Activated naive CD8-positive, alpha-beta T cell treated with anti-CD3 and anti-CD28 coated beads for 36 hours (primary cell): ENCODE data around the gene EML2. TPM values are rescaled to one million over a fixed set of nuclear protein-coding genes. Genes with fewer than 3 reads are reported as not detected.

Experiments
- DNase-seq: peaks from one replicate; pipeline ENCODE4 v3.0.0; 2021
- H3K27ac Mint-ChIP-seq: one replicate; pipeline ENCODE4 v1.8.0; 2022; ENCODE audit warnings: mild to moderate bottlenecking, moderate library complexity, mixed read lengths
- H3K27me3 Mint-ChIP-seq: one replicate; pipeline ENCODE4 v1.8.0; 2022; ENCODE audit warnings: mild to moderate bottlenecking, mixed read lengths
- H3K36me3 Mint-ChIP-seq: one replicate; pipeline ENCODE4 v1.8.0; 2021; ENCODE audit warnings: mild to moderate bottlenecking, mixed read lengths
- H3K4me1 Mint-ChIP-seq: one replicate; pipeline ENCODE4 v1.8.0; 2021; ENCODE audit warnings: mixed read lengths
- H3K4me3 Mint-ChIP-seq: one replicate; pipeline ENCODE4 v1.8.0; 2022; ENCODE audit warnings: mild to moderate bottlenecking, moderate library complexity, mixed read lengths
- H3K9me3 Mint-ChIP-seq: one replicate; pipeline ENCODE4 v1.8.0; 2022; ENCODE audit warnings: mixed read lengths
- total RNA-seq, 2 experiments: library from RNA; stranded (reverse); gene quantifications; one replicate each; pipeline ENCODE4 v1.2.3, GENCODE V29; 2021

Gene EML2
- total RNA-seq, 2 experiments from 2014 or later, result 94.4 to 98.8 TPM

DNA sequence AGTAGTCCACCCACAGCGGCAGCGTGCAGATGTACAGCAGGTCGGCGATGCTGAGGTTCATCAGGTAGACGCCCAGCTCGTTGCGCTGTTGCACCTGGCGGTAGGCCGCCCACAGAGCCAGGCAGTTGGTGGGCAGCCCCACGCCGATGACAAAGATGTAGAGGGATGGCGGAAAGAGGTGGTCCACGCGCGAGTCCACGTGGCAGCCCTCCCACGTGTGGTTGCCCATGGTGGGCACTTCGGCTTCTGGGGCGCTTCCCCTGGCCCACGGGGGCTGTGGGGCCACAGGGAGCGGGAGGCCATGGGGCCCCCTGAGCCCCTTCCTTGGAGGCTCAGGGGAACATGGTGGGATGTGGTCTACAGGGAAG lies 47.6 kb downstream of the EML2 start:
- H3K36me3 Mint-ChIP-seq, result no peaks in the 10 kb centered on the region
- H3K27me3 Mint-ChIP-seq, result peaks cover 53% of the 10 kb centered on the region
- peaks cover 7% of the 10 kb centered on the region for H3K4me1 Mint-ChIP-seq
- H3K9me3 Mint-ChIP-seq, result no peaks in the 10 kb centered on the region
- DNase-seq, result no peak
- no peak overlapping the region for H3K4me3 Mint-ChIP-seq
- no peak overlapping the region for H3K27ac Mint-ChIP-seq

DNA sequence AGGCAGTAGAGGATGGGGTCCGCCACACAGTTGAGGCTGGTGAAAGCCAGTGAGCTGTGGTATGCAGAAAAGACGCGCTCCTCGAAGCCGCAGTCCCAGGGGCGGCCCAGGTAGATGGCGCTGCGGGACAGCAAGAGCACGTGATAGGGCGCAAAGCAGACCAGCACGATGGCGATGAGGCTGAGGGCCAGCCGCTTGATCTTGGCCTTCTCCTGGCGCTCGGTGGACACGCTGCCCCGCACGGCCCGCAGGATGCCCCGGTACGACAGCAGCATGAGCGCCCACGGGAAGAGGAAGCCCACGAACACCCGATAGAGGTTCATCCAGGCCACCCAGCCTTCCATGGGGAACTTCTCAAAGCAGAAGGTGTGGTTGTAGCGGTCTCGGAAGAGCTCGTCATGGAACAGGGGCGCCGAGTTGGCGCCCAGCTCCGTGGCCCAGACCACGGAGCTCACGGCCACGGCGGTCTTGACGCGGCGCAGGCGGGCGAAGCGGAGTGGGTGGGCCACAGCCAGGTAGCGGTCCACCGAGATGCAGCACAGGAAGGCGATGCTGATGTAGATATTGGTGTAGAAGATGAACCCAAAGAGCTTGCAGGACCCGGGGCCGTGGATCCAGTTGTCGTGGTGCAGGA lies 48.1 kb downstream of the EML2 start:
- Mint-ChIP-seq H3K36me3 (no peaks in the 10 kb centered on the region), H3K4me1 (peaks cover 7% of the 10 kb centered on the region), H3K4me3 (no peak overlapping the region), H3K9me3 (no peaks in the 10 kb centered on the region), H3K27ac (no peak overlapping the region), H3K27me3 (peaks cover 48% of the 10 kb centered on the region)
- peak; percentile 56 for DNase-seq

DNA sequence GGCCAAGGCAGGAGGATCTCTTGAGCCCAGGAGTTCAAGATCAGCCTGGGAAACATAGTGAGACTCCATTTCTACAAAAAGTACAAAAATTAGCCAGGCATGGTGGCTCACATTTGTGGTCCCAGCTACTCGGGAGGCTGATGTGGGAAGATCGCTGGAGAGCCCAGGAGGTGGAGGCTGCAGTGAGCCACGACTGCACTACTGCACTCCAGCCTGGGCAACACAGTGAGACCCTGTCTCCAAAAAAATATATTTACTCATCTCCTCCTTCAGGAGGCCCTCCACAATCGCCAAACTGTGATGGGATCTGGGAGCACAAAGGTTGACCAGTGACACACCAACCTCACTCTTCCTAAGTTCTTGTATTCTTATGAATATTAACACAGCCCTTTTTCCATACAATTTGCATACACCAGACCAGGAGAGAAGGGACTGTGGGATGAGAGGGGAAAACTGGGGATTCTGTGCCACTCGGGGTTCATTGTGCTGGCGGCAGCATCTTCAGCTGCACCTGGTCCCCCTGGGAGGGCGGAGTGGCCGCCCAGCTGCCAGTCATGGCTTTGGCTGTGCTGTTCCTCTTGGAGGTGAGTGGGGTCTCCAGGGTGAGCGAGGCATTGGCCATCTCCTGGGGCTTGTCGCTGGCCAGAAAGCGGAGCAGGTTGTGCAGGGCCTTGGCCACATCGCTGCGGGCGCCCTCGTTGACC lies 48.7 kb downstream of the EML2 start:
- no peak for DNase-seq
- Mint-ChIP-seq H3K27me3 (peaks cover 41% of the 10 kb centered on the region), H3K4me1 (peaks cover 7% of the 10 kb centered on the region), H3K9me3 (no peaks in the 10 kb centered on the region), H3K4me3 (no peak overlapping the region), H3K36me3 (no peaks in the 10 kb centered on the region), H3K27ac (no peak overlapping the region)

DNA sequence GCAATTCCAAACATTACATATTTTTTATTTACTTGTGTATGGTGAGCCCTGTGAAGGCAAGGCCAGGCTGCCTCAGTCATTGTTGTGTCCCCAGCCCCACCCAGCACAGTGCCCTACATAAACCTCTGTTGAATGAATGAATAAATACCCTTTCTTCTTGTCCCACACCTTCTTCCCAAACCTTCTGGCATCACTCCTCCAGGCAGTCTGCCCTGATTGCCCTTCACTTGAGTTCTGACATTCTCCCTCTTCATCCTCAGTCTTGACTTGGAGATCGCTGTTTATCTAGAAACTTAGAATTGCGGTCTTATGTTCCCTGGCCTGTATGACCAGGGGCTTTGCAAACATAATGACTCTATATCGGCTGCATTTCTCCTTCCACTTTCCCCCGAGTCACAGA lies 49.4 kb downstream of the EML2 start:
- H3K9me3 Mint-ChIP-seq, result no peaks in the 10 kb centered on the region
- peaks cover 40% of the 10 kb centered on the region for H3K27me3 Mint-ChIP-seq
- no peak overlapping the region for H3K27ac Mint-ChIP-seq
- DNase-seq, result no peak
- peaks cover 7% of the 10 kb centered on the region for H3K4me1 Mint-ChIP-seq
- H3K36me3 Mint-ChIP-seq, result no peaks in the 10 kb centered on the region
- no peak overlapping the region for H3K4me3 Mint-ChIP-seq

DNA sequence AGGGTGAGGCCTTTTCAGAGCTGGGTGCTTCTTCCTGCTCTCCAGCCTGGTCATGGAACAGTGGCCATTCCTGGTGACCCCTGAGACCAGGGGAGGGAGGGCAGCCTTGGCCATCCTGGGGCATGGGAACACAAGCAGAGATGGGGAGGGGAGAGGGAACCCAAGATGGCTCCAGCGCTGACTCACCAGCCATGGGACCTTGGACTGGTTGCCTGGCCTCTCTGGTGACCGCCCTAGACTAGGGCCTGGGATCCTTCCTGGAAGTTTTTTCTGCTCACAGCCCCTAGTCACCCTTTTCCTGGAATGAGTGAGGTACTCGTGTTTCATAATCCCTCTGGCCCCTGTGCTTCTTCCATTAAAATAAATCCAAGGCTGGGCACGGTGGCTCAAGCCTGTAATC lies 51.3 kb downstream of the EML2 start:
- Mint-ChIP-seq H3K27ac (no peak overlapping the region), H3K36me3 (peaks cover 11% of the 10 kb centered on the region), H3K9me3 (no peaks in the 10 kb centered on the region), H3K4me3 (no peak overlapping the region), H3K4me1 (peaks cover 9% of the 10 kb centered on the region), H3K27me3 (peaks cover 40% of the 10 kb centered on the region)
- no peak for DNase-seq

DNA sequence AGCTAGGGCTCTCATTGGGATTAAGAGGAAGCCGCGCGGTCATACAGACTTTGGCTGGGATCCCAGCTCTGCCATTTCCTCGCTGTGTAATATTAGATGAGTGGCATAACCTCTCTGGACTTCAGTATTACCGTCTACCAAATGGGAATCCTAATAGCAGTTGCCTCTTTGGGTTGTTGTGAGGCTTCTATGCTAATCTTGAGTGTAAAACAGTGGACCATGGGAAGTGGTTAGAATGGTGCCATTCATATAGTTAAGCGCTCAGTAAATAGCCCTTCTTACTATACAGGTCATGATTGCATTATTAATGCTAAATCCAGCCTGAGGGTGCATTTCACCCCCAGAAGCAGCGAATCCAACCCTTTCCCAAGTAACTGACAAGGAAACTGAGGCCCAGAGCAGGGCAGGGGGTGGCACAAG lies 54.0 kb downstream of the EML2 start:
- H3K4me1 Mint-ChIP-seq, result peaks cover 7% of the 10 kb centered on the region
- H3K27me3 Mint-ChIP-seq, result peaks cover 15% of the 10 kb centered on the region
- peaks cover 25% of the 10 kb centered on the region for H3K36me3 Mint-ChIP-seq
- DNase-seq, result no peak
- H3K4me3 Mint-ChIP-seq, result peak overlapping the region; percentile 94
- H3K27ac Mint-ChIP-seq, result peak overlapping the region; percentile 97
- no peaks in the 10 kb centered on the region for H3K9me3 Mint-ChIP-seq

DNA sequence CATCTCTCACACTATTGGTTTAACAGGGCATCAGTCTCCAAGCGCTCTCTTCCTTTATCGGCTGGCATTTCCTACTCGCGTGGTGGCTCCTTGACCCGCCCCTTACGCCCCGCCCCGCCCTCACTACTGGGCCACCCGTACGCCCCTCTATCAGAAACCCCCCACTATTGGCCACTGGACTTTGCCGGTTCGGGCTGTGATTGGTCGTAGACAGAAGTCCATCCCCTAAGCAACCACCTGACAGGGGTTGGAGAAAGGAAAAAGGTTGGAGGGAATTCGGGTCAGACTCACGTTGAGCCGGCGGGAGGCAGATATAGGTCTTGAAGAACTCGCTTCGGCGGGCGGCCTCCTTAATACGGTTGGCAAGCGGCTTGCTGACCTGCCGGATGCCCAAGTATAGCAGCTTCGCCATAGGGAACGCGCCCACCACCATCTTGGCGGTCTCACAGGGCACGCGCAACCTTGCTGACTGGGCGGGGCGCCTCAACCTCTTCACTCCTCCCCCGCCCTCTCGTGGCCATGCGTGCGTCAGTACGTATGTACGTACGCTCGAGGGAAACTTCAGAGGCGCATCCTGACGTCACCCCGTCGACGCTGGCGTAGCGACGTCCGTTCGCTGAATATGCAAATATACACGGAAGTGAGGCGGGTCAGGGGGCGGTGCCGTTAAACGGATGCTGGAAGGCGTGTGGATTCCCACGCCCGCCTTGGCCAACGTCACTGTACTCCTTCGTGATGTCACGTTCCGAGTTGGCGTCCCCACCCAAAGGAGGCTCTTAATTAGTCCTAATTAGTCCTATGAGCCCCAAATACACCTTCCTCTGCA lies 54.7 kb downstream of the EML2 start, which contains the start of gene OPA3:
Gene OPA3 (minus strand): TSS at position 471 of the 826 bp plus-strand sequence. CDS start 38 bp downstream, at position 433.
- H3K9me3 Mint-ChIP-seq, result no peaks in the 10 kb centered on the region
- peak within 1 kb of the TSS; percentile 97 for H3K27ac Mint-ChIP-seq
- peak; percentile 97 for DNase-seq
- H3K4me1 Mint-ChIP-seq, result peaks cover 7% of the 10 kb centered on the region
- H3K27me3 Mint-ChIP-seq, result peaks cover 9% of the 10 kb centered on the region
- H3K4me3 Mint-ChIP-seq, result peak within 1 kb of the TSS; percentile 94
- peaks cover 25% of the 10 kb centered on the region for H3K36me3 Mint-ChIP-seq

DNA sequence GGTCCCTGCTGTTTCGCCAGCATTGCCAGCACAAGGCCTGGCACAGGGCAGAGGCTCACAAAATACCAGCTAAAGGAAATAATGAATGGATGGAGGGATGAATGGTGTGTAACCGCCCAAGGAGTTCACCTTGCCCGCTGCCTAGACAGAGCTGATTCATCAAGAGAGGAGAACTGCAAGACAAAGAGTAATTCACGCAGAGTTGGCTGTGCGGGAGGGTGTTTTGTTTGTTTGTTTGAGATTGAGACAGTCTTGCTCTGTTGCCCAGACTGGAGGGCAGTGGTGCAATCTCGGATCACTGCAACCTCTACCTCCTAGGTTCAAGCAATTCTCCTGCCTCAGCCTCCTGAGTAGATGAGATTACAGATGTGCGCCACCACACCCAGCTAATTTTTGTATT lies 57.6 kb downstream of the EML2 start:
- no peaks in the 10 kb centered on the region for H3K9me3 Mint-ChIP-seq
- H3K27ac Mint-ChIP-seq, result no peak overlapping the region
- H3K27me3 Mint-ChIP-seq, result no peaks in the 10 kb centered on the region
- peaks cover 25% of the 10 kb centered on the region for H3K36me3 Mint-ChIP-seq
- peaks cover 16% of the 10 kb centered on the region for H3K4me1 Mint-ChIP-seq
- no peak for DNase-seq
- H3K4me3 Mint-ChIP-seq, result peak overlapping the region; percentile 52

DNA sequence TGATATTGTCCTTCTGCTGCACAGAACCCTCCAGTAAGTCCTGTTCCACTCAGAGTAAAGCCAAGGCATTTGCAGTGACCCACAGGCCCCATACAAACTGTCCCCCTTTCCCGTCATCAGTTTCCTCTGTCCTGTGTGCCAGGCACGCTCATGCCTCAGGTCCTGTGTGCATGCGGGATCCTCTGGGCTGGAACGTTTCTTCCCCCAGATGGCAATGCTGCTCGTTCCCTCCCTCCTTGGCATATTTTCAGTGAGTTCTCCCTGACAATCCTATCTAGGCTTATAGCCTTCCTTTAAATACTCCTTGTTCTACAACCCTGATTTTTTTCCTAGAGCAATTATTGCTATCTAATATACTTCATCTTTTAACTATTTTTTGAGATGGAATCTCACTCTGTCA lies 60.3 kb downstream of the EML2 start:
- Mint-ChIP-seq H3K36me3 (peaks cover 21% of the 10 kb centered on the region), H3K4me1 (peaks cover 16% of the 10 kb centered on the region), H3K27ac (no peak overlapping the region), H3K4me3 (no peak overlapping the region), H3K27me3 (no peaks in the 10 kb centered on the region), H3K9me3 (no peaks in the 10 kb centered on the region)
- no peak for DNase-seq

DNA sequence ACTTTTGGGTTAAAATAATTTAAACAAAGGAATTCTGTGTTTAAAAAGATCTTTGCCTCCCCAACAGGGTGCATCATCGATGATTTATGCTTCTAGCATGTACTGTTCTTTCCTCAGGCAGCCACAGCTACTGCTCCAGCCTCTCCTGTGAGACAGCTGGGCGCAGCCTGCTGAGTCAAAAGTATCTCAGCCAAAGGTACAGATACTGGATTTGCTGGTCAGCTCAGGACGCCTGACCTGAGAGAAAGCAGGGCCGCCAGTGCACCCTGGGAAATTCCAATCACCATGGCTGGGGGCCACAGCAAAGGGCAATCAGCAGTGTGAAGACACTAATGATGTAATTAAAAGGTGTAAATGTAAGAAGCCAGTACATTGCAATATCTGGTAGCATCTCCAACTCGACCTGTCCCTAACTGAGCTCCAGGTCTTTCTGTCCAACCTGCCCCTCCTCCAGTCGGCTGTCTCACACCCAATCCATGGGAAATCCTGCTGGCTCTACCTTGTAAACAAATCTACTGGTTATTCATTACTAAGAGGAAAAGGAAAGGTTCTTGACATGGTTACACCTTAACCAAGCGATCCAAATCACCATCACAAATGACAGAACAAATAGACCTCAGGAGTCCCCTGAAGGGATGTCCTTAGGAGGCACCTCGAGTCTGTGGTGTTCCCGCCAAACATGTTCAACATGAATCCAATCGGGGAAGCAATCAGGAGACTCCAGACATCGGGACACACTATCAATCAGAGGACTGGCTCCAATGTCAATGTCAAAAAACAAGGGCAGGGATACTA lies 61.9 kb downstream of the EML2 start:
- Mint-ChIP-seq H3K4me1 (peaks cover 10% of the 10 kb centered on the region), H3K27ac (peak overlapping the region; percentile 23), H3K9me3 (no peaks in the 10 kb centered on the region), H3K27me3 (no peaks in the 10 kb centered on the region), H3K4me3 (no peak overlapping the region), H3K36me3 (peaks cover 9% of the 10 kb centered on the region)
- no peak for DNase-seq

DNA sequence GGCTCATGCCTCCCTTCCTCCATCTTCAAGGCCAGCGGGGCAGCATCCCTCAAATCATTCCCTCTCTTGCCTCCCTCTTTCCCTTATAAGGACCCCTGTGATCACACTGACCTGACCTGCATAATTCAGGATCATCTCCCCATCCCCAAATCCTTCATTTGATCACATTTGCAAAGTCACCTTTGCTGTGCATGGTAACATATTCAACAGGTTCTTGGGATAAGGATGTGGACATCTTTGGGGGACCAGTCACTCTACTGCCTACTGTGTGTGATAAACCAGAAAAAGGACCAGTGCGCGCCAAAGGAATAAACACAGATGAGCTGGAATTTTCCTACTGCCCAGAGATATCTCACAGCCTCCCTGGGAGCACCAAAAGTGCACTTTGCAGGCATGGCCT lies 62.5 kb downstream of the EML2 start:
- Mint-ChIP-seq H3K4me1 (peaks cover 10% of the 10 kb centered on the region), H3K36me3 (peaks cover 6% of the 10 kb centered on the region), H3K9me3 (no peaks in the 10 kb centered on the region), H3K27me3 (no peaks in the 10 kb centered on the region), H3K27ac (no peak overlapping the region), H3K4me3 (no peak overlapping the region)
- DNase-seq, result no peak

DNA sequence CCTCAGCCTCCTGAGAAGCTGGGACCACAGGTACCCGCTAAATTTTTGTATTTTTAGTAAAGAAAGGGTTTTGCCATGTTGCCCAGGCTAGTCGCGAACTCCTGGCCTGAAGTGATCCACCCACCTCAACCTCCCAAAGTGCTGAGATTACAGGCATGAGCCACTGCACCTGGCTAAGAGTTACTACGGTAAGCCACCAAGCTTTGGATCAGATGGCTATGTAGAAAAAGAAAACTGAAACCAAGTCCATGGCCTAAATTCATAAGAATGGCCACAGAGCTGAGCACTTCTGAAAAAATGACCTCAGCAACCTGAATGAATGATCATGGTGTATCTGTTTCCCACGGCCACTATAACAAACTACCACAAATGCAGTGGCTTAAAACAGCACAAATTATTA lies 64.0 kb downstream of the EML2 start:
- H3K27ac Mint-ChIP-seq, result no peak overlapping the region
- no peaks in the 10 kb centered on the region for H3K36me3 Mint-ChIP-seq
- H3K4me1 Mint-ChIP-seq, result peaks cover 10% of the 10 kb centered on the region
- H3K27me3 Mint-ChIP-seq, result no peaks in the 10 kb centered on the region
- no peak for DNase-seq
- no peaks in the 10 kb centered on the region for H3K9me3 Mint-ChIP-seq
- no peak overlapping the region for H3K4me3 Mint-ChIP-seq

DNA sequence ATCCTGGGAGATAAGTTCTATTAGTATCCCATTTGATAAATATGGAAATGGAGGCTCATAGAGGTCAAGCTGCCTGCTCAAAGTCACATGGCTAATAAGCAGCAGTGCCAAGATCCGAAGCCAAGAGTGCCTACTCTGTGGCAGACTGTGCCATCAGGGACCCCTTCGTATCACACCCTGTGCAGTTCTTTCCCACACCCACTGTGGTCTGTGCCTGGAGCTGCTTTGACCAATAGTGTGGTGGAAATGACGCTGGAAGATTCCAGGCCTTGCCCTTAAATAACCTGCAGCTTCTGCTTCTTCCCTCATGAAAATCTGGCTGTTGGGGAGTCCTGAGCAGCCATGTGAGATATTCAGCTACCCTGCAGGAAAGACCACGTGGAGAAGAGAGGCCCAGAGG lies 64.7 kb downstream of the EML2 start:
- H3K4me1 Mint-ChIP-seq, result peaks cover 11% of the 10 kb centered on the region
- DNase-seq, result no peak
- no peak overlapping the region for H3K27ac Mint-ChIP-seq
- H3K9me3 Mint-ChIP-seq, result no peaks in the 10 kb centered on the region
- H3K27me3 Mint-ChIP-seq, result no peaks in the 10 kb centered on the region
- no peak overlapping the region for H3K4me3 Mint-ChIP-seq
- H3K36me3 Mint-ChIP-seq, result no peaks in the 10 kb centered on the region

DNA sequence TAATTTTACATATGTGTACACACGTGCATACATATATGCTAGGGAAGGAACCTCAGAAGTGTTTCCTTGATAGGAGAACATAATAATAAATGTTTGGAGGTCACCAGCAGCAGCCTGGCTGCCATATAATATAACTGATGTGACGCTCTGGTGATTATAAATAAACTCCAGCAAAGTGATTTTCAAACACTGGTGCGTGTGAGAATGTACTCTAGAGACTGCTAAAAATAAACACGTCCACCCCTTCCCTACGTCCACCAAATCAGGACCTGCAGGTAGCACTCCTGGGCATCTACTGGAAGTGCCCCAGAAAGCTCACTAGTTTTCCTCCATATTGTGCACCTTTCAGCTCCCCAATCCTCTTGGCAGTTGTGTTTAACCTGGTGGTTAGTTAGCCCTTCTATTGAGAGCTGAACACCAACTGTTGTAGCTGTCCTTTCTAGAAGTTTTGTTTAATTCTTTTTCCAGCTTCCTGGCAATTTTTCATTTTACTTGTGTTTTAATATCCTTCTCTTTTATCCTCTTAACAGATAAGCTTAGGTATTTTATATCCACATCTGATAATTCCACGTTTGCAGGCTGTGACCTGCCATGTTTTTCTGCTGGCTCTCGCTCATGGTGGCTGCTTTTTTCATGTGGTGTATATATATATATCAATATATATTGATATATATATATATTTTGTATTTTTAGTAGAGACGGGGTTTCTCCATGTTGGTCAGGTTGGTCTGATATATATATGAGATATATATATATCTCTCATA lies 67.6 kb downstream of the EML2 start:
- no peaks in the 10 kb centered on the region for H3K36me3 Mint-ChIP-seq
- H3K4me3 Mint-ChIP-seq, result no peak overlapping the region
- H3K27ac Mint-ChIP-seq, result no peak overlapping the region
- DNase-seq, result no peak
- H3K4me1 Mint-ChIP-seq, result peaks cover 4% of the 10 kb centered on the region
- no peaks in the 10 kb centered on the region for H3K9me3 Mint-ChIP-seq
- no peaks in the 10 kb centered on the region for H3K27me3 Mint-ChIP-seq
